D721Med (cell line): ENCODE data around the gene UBL4A.
"Not testable (repeated sequence)": the region's sequence is repeated elsewhere in the genome, so short reads cannot be mapped to it uniquely, and the experiment has no call there.

ENCODE experiments used
- DNase-seq: peaks from one replicate; pipeline ENCODE4 v3.0.0; 2011; ENCODE audit warnings: low spot score; ENCODE audit not compliant: insufficient read length
- FAIRE-seq: peaks from 2 replicates; lab custom pipeline; 2011; peaks lifted over from hg19 to GRCh38; lab: Jason Lieb, UNC
- TF ChIP-seq, protein P1 (sequence below): IDR thresholded peaks from 2 replicates; pipeline ENCODE4 v1.5.1; 2012; ENCODE audit warnings: mild to moderate bottlenecking, control low read depth; ENCODE audit not compliant: insufficient read depth; ENCODE audit errors: missing control alignments

UBL4A gene

DNA sequence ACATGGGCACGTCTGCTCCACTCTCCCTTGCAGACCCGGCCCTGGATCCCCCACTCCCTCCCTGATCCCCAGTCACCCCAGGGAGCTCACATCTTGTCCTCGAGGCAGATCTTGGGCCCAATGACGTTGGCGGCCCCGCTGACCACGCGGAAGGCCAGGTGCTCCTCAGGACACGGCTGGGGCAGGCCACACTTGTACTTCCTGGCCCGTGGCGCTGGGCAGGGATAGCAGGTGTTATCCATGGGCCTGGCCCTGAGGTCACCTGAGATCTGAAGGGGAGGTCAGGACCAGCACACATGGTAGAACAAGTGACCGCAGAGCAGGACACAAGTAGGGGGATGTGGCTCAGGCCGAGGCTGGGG, 21.9 kb upstream of the UBL4A start:
- FAIRE-seq (no peak), DNase-seq (no peak)
- TF ChIP-seq, protein P1, sequence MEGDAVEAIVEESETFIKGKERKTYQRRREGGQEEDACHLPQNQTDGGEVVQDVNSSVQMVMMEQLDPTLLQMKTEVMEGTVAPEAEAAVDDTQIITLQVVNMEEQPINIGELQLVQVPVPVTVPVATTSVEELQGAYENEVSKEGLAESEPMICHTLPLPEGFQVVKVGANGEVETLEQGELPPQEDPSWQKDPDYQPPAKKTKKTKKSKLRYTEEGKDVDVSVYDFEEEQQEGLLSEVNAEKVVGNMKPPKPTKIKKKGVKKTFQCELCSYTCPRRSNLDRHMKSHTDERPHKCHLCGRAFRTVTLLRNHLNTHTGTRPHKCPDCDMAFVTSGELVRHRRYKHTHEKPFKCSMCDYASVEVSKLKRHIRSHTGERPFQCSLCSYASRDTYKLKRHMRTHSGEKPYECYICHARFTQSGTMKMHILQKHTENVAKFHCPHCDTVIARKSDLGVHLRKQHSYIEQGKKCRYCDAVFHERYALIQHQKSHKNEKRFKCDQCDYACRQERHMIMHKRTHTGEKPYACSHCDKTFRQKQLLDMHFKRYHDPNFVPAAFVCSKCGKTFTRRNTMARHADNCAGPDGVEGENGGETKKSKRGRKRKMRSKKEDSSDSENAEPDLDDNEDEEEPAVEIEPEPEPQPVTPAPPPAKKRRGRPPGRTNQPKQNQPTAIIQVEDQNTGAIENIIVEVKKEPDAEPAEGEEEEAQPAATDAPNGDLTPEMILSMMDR, result no peak

DNA sequence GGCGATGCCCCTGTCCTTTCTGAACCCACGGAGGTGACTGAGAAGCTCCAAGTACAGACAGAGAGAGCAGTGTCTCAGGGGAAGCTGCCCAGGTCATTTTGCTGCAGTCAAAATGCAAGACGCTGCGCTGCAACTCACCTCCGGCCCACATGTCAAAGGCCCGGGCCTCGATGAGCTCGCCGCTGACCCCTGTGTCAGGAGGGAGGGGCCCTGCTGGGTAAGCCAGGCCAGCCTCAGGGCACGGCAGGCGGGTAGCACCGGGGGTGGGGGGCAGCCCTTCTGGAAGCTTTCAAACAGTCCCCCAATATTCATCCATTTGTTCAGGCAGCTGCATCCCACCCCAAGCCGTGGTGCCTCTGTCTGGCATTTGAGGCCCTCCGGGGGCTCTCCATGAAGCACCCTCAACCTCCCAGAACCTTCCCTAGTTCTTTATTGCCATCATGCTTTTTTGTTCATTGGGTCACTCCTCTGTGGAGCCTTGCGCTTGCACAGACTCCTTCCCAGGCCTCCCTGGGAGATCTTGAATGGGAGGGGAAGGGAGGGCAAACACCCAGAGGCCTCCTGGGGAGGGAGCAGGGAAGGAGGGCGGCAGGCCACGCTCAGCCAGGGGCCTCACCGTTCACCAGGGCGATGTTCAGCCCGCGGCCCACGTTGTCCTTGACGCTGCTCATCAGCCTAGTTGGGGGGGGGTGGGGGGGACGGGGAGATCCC, 21.4 kb upstream of the UBL4A start:
- DNase-seq (no peak), FAIRE-seq (no peak)
- TF ChIP-seq, protein P1, result no peak

DNA sequence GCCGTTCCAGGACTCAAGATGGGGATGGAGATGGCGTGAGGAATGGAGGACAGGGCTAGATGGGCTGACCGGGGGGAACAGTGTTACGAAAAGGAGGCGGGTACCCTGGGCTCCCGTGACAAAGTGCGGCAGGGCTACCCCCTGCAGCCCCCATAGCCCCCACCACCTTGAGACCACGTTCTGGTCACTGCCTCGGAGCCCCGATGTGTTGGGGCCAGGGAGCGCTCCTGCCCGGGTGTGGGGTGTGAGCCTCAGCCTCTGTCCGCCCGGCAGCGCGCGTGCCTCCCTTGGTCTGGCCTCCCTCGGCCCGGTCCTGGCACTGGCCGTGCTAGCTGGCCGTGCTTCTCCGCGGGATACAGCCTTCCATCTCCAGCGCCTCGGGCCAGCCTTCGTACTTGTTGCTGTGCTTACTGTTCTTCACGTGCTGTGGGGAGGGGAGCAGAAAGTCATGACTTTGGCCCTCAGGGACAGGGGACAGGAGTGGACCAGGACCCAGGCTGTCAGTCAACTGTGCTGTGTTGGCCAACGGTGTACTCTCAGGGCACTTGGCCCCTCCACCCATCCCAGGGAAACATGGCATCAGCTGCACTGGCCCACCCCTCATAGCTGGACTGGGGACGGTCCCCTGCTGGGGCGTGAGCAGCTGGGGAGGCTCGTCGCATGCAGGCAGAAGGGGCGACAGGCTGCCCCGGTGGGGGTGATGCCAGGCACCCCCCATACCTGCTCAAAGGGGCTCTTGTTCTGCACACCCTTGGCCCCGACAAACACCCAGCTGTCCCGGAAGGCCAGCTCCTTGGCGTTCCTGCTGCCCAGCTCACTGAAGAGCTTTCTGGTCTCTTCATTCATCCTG, 20.3 kb upstream of the UBL4A start:
- TF ChIP-seq, protein P1, result no peak
- FAIRE-seq, result no peak
- no peak for DNase-seq

DNA sequence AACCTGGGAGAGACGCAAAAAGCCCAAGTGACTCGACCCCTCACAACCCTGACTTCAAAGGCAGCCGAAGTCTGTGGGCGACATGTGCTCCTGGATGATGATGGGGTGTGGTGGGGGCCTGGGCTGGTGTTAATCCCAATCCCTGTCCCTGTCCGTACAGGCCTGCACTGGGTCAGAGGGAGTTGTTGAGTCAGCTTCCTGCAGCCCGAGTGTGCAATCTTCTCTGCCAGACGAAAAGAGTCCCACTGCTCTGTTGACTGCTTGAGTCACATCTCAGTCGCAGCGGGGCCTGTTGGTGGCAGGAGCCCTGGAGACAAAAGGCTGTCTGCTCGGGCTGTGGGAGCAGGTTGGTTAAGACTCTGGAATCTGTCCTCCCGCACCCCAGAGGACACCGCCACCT, 19.3 kb upstream of the UBL4A start:
- FAIRE-seq (no peak), DNase-seq (no peak)
- TF ChIP-seq, protein P1, result no peak

DNA sequence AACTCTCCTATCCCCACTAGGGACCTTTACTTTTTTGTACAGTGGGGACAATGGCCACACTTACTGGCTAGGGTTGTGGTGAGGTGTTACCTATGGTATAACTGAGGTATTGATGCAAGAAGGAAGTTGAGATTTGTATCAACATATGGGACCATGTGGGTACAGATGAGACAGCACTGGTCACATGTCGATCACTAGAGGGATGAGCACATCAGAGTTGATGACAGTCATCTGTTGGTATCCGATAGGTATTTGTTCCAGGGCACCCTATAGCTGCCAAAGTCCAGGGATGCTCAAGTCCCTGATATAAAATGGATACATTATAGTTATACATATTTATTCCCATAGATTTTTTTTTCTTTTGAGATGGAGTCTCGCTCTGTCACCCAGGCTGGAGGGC, 16.6 kb upstream of the UBL4A start:
- TF ChIP-seq, protein P1, result no peak
- DNase-seq (no peak), FAIRE-seq (no peak)

DNA sequence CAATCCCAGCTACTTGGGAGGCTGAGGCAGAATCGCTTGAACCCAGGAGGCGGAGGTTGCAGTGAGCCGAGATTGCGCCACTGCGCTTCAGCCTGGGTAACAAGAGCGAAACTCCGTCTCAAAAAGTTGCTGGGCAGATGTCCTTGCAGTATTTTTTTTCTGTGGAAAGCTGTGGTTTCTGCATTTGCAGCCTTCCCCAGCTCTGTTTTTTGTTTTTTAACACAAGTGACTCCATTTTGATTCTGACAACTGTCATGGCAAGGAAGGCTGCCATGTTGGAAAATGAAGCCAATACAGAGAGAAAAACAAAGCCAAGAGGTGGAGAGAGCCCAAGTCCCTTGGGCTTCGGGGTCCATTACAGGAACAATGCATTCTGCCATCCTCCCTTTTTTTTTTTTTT, 15.7 kb upstream of the UBL4A start:
- no peak for DNase-seq
- no peak for FAIRE-seq
- TF ChIP-seq, protein P1, result no peak

DNA sequence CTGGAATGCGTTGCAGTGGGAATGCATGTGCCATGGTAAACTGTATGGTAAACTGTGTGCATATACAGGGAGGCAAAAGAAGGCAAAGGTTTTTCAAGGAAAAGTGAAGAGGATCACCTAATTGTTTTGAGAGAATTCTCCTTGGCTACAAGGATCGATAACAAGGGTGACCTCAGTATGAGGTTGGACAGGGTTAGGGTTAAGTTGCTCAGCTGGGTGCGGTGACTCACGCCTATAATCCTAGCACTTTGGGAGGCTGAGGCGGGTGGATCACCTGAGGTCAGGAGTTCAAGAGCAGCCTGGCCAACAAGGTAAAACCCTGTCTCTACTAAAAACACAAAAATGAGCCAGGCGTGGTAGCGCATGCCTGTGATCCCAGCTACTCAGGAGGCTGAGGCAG, 15.0 kb upstream of the UBL4A start:
- not testable (repeated sequence) for FAIRE-seq, DNase-seq

DNA sequence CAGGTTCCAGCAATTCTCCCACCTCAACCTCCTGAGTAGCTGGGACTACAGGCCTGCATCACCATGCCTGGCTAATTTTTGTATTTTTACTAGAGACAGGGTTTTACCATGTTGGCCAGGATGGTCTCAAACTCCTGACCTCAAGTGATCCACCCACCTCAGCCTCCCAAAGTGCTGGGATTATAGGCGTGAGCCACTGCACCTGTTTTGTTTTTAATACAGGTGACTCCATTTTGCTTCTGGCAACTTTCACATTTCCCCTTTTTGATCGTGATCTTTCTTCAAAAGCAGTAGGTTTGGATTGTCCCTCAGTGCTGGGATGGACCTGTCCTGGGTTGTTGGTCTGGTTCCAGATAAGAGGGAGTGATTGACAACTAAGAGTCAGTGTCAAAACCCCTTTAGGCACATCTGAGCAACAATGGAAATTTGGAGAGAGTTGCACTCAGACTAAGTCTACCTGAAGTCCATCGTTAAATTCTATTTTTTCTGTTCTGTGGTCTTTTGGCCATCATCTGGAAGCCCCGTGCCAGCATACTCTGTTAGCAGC, 10.2 kb upstream of the UBL4A start:
- DNase-seq, FAIRE-seq: not testable (repeated sequence)
